HEK293T (cell line): ENCODE measurements around the gene IL23A.

ENCODE experiments used
- CTCF ChIA-PET: fragments of 350-600 bp; formaldehyde crosslinking; extraction: SDS; loops from one replicate; lab custom pipeline; 2021; ENCODE audit warnings: antibody characterized with exemption, inconsistent platforms; lab: Yijun Ruan, JAX
- POLR2A ChIA-PET: fragments of 350-600 bp; formaldehyde crosslinking; extraction: SDS; loops from one replicate; lab custom pipeline; 2020; ENCODE audit warnings: antibody characterized with exemption, inconsistent platforms; lab: Yijun Ruan, JAX
- DNase-seq: peaks from one replicate; pipeline ENCODE4 v3.0.0; 2012; ENCODE audit warnings: mixed read lengths; ENCODE audit errors: extremely low spot score
- ARNT ChIP-seq: fragments of 450-650 bp; IDR thresholded peaks from 2 replicates; pipeline ENCODE4 v1.6.1; 2017; ENCODE audit warnings: mild to moderate bottlenecking
- BHLHE40 ChIP-seq: fragments of 450-650 bp; IDR thresholded peaks from 2 replicates; pipeline ENCODE4 v1.6.1; 2016; ENCODE audit warnings: mild to moderate bottlenecking, moderate library complexity, borderline replicate concordance
- CTBP1 ChIP-seq: fragments of 450-650 bp; IDR thresholded peaks from 2 replicates; pipeline ENCODE4 v1.6.1; 2016; ENCODE audit warnings: borderline replicate concordance
- ELF4 ChIP-seq: fragments of 450-650 bp; IDR thresholded peaks from 2 replicates; pipeline ENCODE4 v1.6.1; 2017; ENCODE audit warnings: antibody characterized with exemption
- FOXA1 ChIP-seq: fragments of 450-650 bp; IDR thresholded peaks from 2 replicates; pipeline ENCODE4 v1.6.1; 2016; ENCODE audit warnings: mild to moderate bottlenecking
- FOXK2 ChIP-seq: fragments of 450-650 bp; IDR thresholded peaks from 2 replicates; pipeline ENCODE4 v1.6.1; 2016; ENCODE audit warnings: mild to moderate bottlenecking
- FOXM1 ChIP-seq: fragments of 450-650 bp; IDR thresholded peaks from 2 replicates; pipeline ENCODE4 v1.6.1; 2017; ENCODE audit warnings: mild to moderate bottlenecking, borderline replicate concordance
- HDGF ChIP-seq: fragments of 450-650 bp; IDR thresholded peaks from 2 replicates; pipeline ENCODE4 v1.6.1; 2017; ENCODE audit warnings: antibody characterized with exemption, borderline replicate concordance
- L3MBTL2 ChIP-seq: fragments of 450-650 bp; conservative IDR thresholded peaks from 2 replicates; pipeline ENCODE4 v1.6.1; 2016; ENCODE audit warnings: mild to moderate bottlenecking
- LEF1 ChIP-seq: fragments of 450-650 bp; IDR thresholded peaks from 2 replicates; pipeline ENCODE4 v1.6.1; 2017; ENCODE audit warnings: mild to moderate bottlenecking, borderline replicate concordance
- NFRKB ChIP-seq: fragments of 450-650 bp; IDR thresholded peaks from 2 replicates; pipeline ENCODE4 v1.6.1; 2016; ENCODE audit warnings: mild to moderate bottlenecking, moderate library complexity
- SP1 ChIP-seq: fragments of 450-650 bp; IDR thresholded peaks from 2 replicates; pipeline ENCODE4 v1.6.1; 2017
- SUZ12 ChIP-seq: fragments of 450-650 bp; IDR thresholded peaks from 2 replicates; pipeline ENCODE4 v1.6.1; 2016; ENCODE audit warnings: mild to moderate bottlenecking
- TARDBP ChIP-seq: fragments of 450-650 bp; IDR thresholded peaks from 2 replicates; pipeline ENCODE4 v1.6.1; 2016
- ZNF384 ChIP-seq: fragments of 450-650 bp; IDR thresholded peaks from 2 replicates; pipeline ENCODE4 v1.6.1; 2016
- TF ChIP-seq, protein P1 (sequence below): fragments of 450-650 bp; IDR thresholded peaks from 2 replicates; pipeline ENCODE4 v1.6.1; 2016

IL23A gene

DNA sequence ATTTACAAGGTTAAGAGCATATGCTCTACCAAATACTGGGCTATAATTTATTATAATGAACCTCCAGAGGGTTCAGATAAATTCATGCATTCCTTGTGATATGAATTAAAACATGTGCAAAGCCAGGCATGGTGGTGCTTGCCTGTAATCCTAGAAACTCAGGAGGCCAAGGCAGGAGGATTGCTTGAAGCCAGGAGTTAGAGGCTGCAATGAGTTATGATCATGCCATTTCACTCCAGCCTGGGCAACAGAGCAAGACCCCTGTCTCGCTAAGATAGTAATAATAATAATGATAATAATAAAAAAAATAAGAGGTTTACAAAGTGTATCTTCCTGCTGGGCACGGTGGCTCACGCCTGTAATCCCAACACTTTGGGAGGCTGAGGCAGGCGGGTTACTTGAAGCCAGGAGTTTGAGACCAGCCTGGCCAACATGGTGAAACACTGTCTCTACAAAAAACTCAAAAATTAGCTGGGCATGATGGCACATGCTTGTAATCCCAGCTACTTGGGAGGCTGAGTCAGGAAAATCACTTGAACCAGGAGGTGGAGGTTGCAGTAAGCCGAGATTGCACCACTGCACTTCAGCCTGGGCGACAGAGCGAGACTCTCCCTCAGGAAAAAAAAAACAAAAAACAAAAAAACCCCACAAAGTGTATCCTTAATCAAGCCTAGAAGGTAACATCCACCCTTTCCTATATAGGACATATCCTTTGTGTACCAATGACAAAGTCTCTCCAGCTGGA is 31.3 kb upstream of the IL23A start:
- ChIA-PET POLR2A (interaction anchor here (1.2 to 1.4 kb wide), 2 partner anchors 26 to 142 kb away, joined by 3 to 4 read pairs; partner anchors contain the start of gene TIMELESS), CTCF (no interaction called here)
- no peak for DNase-seq
- TF ChIP-seq SP1, result no peak
- no peak for TF ChIP-seq FOXK2
- TF ChIP-seq ARNT, result no peak
- TF ChIP-seq LEF1, result no peak
- no peak for TF ChIP-seq HDGF
- no peak for TF ChIP-seq SUZ12
- no peak for TF ChIP-seq FOXA1

DNA sequence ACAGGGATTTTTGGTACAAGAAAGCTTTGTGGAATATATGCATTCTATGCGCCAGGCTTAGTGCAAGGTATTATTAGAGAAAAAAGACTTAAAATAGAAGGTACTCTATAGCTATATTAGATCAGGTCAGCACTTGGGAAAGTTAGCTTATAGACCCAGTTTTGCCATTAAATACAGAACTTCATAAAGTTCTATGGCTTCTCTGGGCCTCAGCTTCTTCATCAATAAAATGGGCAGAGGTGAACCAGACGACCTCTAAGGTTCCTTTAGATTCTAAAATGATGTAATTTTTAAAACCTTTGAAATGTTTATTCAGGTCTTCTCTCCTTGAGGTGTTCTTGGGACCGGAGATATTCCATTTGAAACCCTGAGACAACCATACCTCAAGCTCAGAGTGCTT is 30.0 kb upstream of the IL23A start:
- ChIA-PET CTCF (no interaction called here), POLR2A (interaction anchor here (0.8 to 1.5 kb wide), 3 partner anchors 9 to 141 kb away, joined by 3 to 4 read pairs (median 4); partner anchors contain the start of genes STAT2 and TIMELESS)
- no peak for DNase-seq
- no peak for TF ChIP-seq SUZ12
- no peak for TF ChIP-seq ZNF384
- TF ChIP-seq, protein P1, sequence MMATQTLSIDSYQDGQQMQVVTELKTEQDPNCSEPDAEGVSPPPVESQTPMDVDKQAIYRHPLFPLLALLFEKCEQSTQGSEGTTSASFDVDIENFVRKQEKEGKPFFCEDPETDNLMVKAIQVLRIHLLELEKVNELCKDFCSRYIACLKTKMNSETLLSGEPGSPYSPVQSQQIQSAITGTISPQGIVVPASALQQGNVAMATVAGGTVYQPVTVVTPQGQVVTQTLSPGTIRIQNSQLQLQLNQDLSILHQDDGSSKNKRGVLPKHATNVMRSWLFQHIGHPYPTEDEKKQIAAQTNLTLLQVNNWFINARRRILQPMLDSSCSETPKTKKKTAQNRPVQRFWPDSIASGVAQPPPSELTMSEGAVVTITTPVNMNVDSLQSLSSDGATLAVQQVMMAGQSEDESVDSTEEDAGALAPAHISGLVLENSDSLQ, result no peak
- TF ChIP-seq SP1, result no peak
- no peak for TF ChIP-seq FOXA1
- TF ChIP-seq CTBP1, result no peak
- TF ChIP-seq TARDBP, result no peak
- TF ChIP-seq ELF4, result no peak
- no peak for TF ChIP-seq LEF1
- TF ChIP-seq BHLHE40, result no peak

DNA sequence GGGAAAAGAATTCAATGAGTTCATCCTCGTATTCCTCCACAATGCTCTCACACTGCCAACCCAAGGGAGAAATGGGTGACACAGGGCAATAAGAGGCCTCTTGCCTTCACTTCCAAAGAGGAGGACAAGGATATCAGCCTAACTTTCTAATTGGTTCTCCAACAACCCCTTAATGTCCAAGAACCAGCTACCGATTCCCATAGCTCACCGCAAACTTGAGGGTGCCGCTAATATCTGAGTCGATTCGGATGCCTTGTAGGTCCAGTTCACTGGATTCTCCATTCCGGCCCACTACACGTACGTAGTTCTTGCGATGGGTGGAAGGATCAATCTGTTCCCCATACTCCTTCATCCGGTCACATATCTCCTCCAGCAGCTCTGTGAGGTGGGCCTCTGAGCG is 27.7 kb upstream of the IL23A start:
- no peak for TF ChIP-seq HDGF
- TF ChIP-seq ARNT, result no peak
- TF ChIP-seq TARDBP, result no peak
- TF ChIP-seq CTBP1, result no peak
- TF ChIP-seq FOXA1, result no peak
- TF ChIP-seq LEF1, result no peak
- TF ChIP-seq, protein P1, result no peak
- TF ChIP-seq ZNF384, result no peak
- TF ChIP-seq FOXK2, result no peak
- TF ChIP-seq NFRKB, result no peak
- no peak for DNase-seq
- ChIA-PET CTCF (interaction anchor here (0.6 kb wide), 1 partner anchor 20 kb away, joined by 4 read pairs; no protein-coding TSS in a partner anchor), POLR2A (interaction anchor here (1.0 to 1.2 kb wide), 2 partner anchors 153 to 159 kb away, joined by 3 to 4 read pairs; no protein-coding TSS in a partner anchor)

DNA sequence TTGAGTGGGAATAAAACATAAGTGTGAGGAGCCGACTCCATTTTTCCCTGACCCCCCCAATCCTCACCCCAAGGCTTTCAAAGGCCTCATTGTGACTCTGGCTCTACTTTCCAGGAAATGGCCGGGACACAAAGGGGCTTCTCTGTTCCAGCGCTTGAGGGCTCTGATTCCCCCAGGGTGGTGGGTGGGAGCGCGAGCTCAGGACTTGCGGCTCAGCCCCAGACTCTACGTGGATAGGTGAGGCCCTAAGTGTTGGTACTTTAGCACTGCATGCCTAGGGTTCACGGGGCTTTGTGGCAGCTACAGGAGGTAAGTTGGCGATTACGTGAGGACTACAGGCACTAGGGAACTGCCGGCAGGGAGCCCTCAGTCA is 23.4 kb upstream of the IL23A start:
- TF ChIP-seq HDGF (no peak), LEF1 (no peak), TARDBP (no peak), FOXK2 (no peak), CTBP1 (no peak), SUZ12 (no peak)
- ChIA-PET POLR2A (interaction anchor here (0.6 to 3.4 kb wide), 20 partner anchors 10 to 211 kb away, joined by 3 to 38 read pairs (median 4); partner anchors contain the start of genes COQ10A, PA2G4, PAN2 and RNF41), CTCF (interaction anchor here (0.7 to 3.5 kb wide), 4 partner anchors 40 to 149 kb away, joined by 3 to 20 read pairs (median 3); no protein-coding TSS in a partner anchor)
- DNase-seq, result no peak

DNA sequence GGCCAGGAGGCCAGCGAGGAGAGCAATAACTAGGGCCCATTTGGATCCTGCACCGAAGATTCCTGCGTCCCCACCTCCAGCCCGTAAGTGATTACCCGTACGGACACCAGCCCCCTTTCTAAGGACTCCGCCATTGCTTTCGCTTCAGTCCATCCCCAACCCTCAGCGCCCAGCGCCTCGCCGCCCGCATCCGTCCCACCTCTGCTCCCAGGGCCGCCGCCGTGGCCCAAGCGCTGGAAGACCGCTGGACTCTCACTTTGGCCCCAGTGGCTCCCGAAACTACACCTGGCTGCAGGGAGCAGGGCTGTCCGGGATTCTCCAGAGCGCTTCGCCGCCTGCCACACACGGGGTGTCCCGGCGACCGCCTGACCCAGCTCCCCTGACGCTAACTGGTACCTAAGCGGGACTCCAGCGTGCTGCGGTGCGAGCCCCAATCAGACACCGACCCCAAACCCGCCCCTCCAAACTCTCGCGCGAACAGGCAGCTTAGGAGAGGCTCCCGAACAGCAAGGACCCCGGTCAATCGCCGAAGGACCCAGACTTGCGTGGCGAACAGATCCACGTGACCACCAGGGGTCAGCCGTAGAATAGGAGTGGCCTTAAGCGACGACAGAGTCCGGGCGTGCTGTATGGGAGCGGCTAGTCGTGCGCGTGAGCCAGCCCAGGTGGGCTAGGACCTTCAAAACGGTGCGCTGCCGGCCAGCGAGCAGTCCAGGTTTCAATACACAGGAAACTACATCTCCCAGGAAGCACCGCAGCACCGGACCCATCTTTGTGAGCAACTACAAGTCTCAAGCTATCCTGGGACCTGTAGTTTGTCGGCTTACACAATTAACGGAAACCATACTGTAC is 22.8 kb upstream of the IL23A start, which contains the start of gene CNPY2:
Gene CNPY2, minus strand, starts transcription at position 367 of the 852 bp plus-strand sequence. CDS start 771 bp downstream, outside the sequence.
- ChIA-PET POLR2A (interaction anchor here (0.6 to 3.4 kb wide), 24 partner anchors 9 to 212 kb away, joined by 3 to 38 read pairs (median 4); partner anchors contain the start of genes COQ10A, MIP, PA2G4 and PAN2), CTCF (interaction anchor here (0.7 to 3.5 kb wide), 4 partner anchors 10 to 148 kb away, joined by 3 to 20 read pairs (median 3); no protein-coding TSS in a partner anchor)
- no peak for TF ChIP-seq FOXA1
- TF ChIP-seq FOXK2, result no peak
- no peak for TF ChIP-seq LEF1
- TF ChIP-seq SP1, result no peak
- TF ChIP-seq FOXM1, result no peak
- no peak for TF ChIP-seq ARNT
- TF ChIP-seq ZNF384, result no peak
- TF ChIP-seq NFRKB, result no peak
- TF ChIP-seq CTBP1, result no peak
- TF ChIP-seq TARDBP, result no peak
- TF ChIP-seq SUZ12, result peak; percentile 85
- TF ChIP-seq BHLHE40, result no peak
- TF ChIP-seq ELF4, result peak; percentile 60
- TF ChIP-seq L3MBTL2, result peak; percentile 83
- TF ChIP-seq, protein P1, result no peak
- DNase-seq, result peak; percentile 92
